ENCODE data around the gene HIVEP3. TPM values are rescaled to one million over a fixed set of nuclear protein-coding genes. Genes with fewer than 3 reads are reported as not detected.
A peak's percentile ranks its signal among the peaks of the same experiment; 100 is the strongest.

Gene HIVEP3
- total RNA-seq, 6 experiments from 2014 or later = 1.4 to 3.9 (median 2.2) TPM

DNA sequence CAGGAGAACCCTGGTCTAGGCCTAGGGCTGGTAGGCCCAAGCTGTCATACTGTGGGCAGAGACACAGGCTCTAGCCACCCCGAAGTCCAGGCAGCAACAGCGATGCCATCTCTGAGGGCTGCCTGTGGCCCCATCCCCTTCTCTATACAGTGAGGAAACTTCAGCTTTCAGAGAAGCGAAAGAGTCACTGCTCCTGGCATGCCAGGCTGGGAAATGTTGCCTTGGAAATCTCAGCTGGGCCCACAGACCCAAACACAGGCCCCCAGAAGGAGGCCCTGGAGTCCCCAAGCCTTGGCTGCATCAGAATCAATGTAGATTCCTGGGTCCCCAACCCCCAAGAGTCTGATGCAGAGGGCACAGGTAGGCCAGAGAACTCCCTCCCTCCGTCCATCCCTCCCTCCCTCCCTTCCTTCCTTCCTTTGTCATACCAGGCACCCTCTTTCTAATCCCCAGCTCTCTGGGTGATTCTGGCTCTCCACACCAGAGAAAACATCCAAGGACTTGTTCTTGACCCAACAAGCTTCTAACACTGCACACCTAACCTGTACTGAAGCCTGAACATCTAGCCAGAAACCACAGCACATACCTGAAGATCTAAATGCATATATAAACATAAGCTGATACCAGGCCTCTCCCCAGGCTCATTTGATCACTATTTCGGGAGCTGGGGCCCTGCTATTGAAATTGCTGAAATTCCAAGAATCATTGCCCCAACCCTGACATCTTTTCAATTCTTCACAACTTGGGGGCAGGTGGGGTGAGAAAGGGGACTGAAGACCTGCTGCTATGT is 291.0 kb downstream of the HIVEP3 start:
- WGBS (ENCODE audit: insufficient coverage, low coverage, low lambda C conversion rate, missing lambda C conversion rate) = 86% methylated on average over 3 of the region's 5 CpGs
- no peaks in the 10 kb centered on the region for H3K4me1 ChIP-seq
- ATAC-seq = peak in 1 of 4 donors; percentile 28
- no peaks in the 10 kb centered on the region for H3K36me3 ChIP-seq
- no peaks in the 10 kb centered on the region for H3K27me3 ChIP-seq
- intact Hi-C loops (cut with DNase I) = no loop called here
- H3K4me3 ChIP-seq = no peak overlapping the region
- TF ChIP-seq, protein P1, sequence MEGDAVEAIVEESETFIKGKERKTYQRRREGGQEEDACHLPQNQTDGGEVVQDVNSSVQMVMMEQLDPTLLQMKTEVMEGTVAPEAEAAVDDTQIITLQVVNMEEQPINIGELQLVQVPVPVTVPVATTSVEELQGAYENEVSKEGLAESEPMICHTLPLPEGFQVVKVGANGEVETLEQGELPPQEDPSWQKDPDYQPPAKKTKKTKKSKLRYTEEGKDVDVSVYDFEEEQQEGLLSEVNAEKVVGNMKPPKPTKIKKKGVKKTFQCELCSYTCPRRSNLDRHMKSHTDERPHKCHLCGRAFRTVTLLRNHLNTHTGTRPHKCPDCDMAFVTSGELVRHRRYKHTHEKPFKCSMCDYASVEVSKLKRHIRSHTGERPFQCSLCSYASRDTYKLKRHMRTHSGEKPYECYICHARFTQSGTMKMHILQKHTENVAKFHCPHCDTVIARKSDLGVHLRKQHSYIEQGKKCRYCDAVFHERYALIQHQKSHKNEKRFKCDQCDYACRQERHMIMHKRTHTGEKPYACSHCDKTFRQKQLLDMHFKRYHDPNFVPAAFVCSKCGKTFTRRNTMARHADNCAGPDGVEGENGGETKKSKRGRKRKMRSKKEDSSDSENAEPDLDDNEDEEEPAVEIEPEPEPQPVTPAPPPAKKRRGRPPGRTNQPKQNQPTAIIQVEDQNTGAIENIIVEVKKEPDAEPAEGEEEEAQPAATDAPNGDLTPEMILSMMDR (IDR thresholded peaks at IDR 0.05) = no peak
- no peak for TF ChIP-seq POLR2A (IDR thresholded peaks at IDR 0.05)
- no peak for DNase-seq
- H3K9me3 ChIP-seq = no peaks in the 10 kb centered on the region
- H3K27ac ChIP-seq = no peak overlapping the region

GRCh38 chr1:41626616-41627375 is 291.9 kb downstream of the HIVEP3 start:
- DNase-seq = no peak
- H3K36me3 ChIP-seq = no peaks in the 10 kb centered on the region

GRCh38 chr1:41626146-41626545 is 292.6 kb downstream of the HIVEP3 start:
- WGBS (ENCODE audit: insufficient coverage, low coverage, low lambda C conversion rate, missing lambda C conversion rate) = 70% methylated on average over 8 of the region's 10 CpGs
- intact Hi-C loops (cut with DNase I) = no loop called here
- Histone ChIP-seq H3K4me1 (no peaks in the 10 kb centered on the region), H3K9me3 (no peaks in the 10 kb centered on the region), H3K36me3 (no peaks in the 10 kb centered on the region), H3K27me3 (no peaks in the 10 kb centered on the region), H3K4me3 (no peak overlapping the region), H3K27ac (no peak overlapping the region)
- TF ChIP-seq, protein P1 (IDR thresholded peaks at IDR 0.05) = no peak
- TF ChIP-seq POLR2A (IDR thresholded peaks at IDR 0.05) = no peak
- DNase-seq (no peak), ATAC-seq (no peak)

More at GRCh38 chr1:41626616-41627375, 291.9 kb downstream of the HIVEP3 start:
- no peaks in the 10 kb centered on the region for H3K9me3 ChIP-seq
- ATAC-seq = peak in 1 of 4 donors; percentile 44
- WGBS (ENCODE audit: insufficient coverage, low coverage, low lambda C conversion rate, missing lambda C conversion rate) = 57% methylated on average over 3 of the region's 10 CpGs
- H3K27me3 ChIP-seq = no peaks in the 10 kb centered on the region
- TF ChIP-seq, protein P1 (IDR thresholded peaks at IDR 0.05) = no peak
- TF ChIP-seq POLR2A (IDR thresholded peaks at IDR 0.05) = no peak
- H3K27ac ChIP-seq = no peak overlapping the region
- H3K4me3 ChIP-seq = no peak overlapping the region
- no peaks in the 10 kb centered on the region for H3K4me1 ChIP-seq
- intact Hi-C loops (cut with DNase I) = no loop called here

GRCh38 chr1:41623736-41624135 is 295.0 kb downstream of the HIVEP3 start:
- Histone ChIP-seq H3K27ac (no peak overlapping the region), H3K36me3 (no peaks in the 10 kb centered on the region), H3K27me3 (no peaks in the 10 kb centered on the region), H3K9me3 (no peaks in the 10 kb centered on the region), H3K4me3 (no peak overlapping the region), H3K4me1 (no peaks in the 10 kb centered on the region)
- TF ChIP-seq POLR2A (IDR thresholded peaks at IDR 0.05) = no peak
- TF ChIP-seq, protein P1 (IDR thresholded peaks at IDR 0.05) = no peak
- ATAC-seq = no peak
- intact Hi-C loops (cut with DNase I) = no loop called here
- 70% methylated on average over 4 of the region's 10 CpGs for WGBS (ENCODE audit: insufficient coverage, low coverage, low lambda C conversion rate, missing lambda C conversion rate)
- DNase-seq = no peak

Measured in right lobe of liver (tissue), 6 donors.